Nephron (organoid): ENCODE data around the gene C3.
"Not testable (repeated sequence)": the region's sequence is repeated elsewhere in the genome, so short reads cannot be mapped to it uniquely, and the experiment has no call there.

ENCODE experiments used
- H3K27ac Mint-ChIP-seq, 3 experiments: 2 replicates each; pipeline ENCODE4 v1.8.0; 2020; ENCODE audit warnings: mixed read lengths in 3 of 3, mild to moderate bottlenecking in 2 of 3, moderate library complexity in 1 of 3
- H3K27me3 Mint-ChIP-seq: 2 replicates; pipeline ENCODE4 v1.8.0; 2021; ENCODE audit warnings: low read depth, mild to moderate bottlenecking, moderate library complexity, mixed read lengths
- H3K36me3 Mint-ChIP-seq: 2 replicates; pipeline ENCODE4 v1.8.0; 2020; ENCODE audit warnings: low read depth, mixed read lengths
- H3K4me1 Mint-ChIP-seq: 2 replicates; pipeline ENCODE4 v1.8.0; 2020; ENCODE audit warnings: mixed read lengths
- H3K4me3 Mint-ChIP-seq, 3 experiments: 2 replicates each; pipeline ENCODE4 v1.8.0; 2020; ENCODE audit warnings: mild to moderate bottlenecking in 3 of 3, mixed read lengths in 3 of 3, moderate library complexity in 2 of 3
- H3K9me3 Mint-ChIP-seq: 2 replicates; pipeline ENCODE4 v1.8.0; 2020; ENCODE audit warnings: mixed read lengths
- TF ChIP-seq, protein P1 (sequence below), 3 experiments: fragments of 200-600 bp; sonication (generic); IDR thresholded peaks; one replicate each; pipeline ENCODE4 v1.5.0; 2021; ENCODE audit warnings: antibody characterized with exemption in 3 of 3; ENCODE audit not compliant: unreplicated experiment in 3 of 3

Gene C3

DNA sequence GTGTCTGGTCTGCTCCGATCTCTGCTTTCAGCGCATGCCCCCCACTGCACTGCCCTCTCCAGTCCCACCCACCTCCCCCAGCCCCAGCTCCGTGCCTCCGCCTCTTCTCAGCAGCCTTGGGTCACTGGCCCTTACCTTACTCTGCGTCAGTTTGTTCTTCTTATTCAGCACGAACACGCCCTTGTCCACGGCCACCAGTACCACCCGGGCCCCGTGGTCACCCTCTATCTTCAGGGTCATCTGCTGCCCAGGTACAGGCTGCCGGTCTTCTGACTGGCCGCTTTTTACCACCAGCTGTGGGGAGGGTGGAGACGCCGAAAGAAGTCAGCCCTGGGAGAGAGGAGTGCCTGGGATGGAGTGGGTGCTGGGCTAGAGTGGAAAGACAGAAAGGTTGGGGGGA, 10.9 kb downstream of the C3 start:
- peaks cover 3% of the 10 kb centered on the region for H3K9me3 Mint-ChIP-seq
- H3K4me1 Mint-ChIP-seq, result no peaks in the 10 kb centered on the region
- TF ChIP-seq, protein P1, sequence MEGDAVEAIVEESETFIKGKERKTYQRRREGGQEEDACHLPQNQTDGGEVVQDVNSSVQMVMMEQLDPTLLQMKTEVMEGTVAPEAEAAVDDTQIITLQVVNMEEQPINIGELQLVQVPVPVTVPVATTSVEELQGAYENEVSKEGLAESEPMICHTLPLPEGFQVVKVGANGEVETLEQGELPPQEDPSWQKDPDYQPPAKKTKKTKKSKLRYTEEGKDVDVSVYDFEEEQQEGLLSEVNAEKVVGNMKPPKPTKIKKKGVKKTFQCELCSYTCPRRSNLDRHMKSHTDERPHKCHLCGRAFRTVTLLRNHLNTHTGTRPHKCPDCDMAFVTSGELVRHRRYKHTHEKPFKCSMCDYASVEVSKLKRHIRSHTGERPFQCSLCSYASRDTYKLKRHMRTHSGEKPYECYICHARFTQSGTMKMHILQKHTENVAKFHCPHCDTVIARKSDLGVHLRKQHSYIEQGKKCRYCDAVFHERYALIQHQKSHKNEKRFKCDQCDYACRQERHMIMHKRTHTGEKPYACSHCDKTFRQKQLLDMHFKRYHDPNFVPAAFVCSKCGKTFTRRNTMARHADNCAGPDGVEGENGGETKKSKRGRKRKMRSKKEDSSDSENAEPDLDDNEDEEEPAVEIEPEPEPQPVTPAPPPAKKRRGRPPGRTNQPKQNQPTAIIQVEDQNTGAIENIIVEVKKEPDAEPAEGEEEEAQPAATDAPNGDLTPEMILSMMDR (IDR thresholded peaks at IDR 0.05; ENCODE audit: unreplicated experiment in 3 of 3), result no peak
- peaks cover 64% of the 10 kb centered on the region for H3K27me3 Mint-ChIP-seq
- no peak overlapping the region for H3K4me3 Mint-ChIP-seq
- no peaks in the 10 kb centered on the region for H3K36me3 Mint-ChIP-seq
- no peak overlapping the region for H3K27ac Mint-ChIP-seq

DNA sequence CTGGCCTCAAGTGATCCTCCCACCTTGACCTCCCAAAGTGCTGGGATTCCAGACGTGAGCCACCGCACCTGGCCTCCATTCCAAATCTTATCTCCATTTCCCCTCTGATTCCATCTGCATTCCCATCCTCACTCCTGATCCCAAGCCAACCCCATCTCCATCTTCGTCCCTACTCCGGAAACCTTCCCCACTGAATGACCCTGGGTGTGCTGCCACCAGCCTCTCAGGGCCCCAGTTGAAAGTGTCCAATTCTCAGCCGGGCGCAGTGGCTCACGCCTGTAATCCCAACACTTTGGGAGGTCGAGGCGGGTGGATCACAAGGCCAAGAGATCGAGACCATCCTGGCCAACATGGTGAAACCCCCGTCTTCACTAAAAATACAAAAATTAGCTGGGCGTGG, 11.5 kb downstream of the C3 start:
- not testable (repeated sequence) for H3K36me3 Mint-ChIP-seq, H3K9me3 Mint-ChIP-seq, H3K4me1 Mint-ChIP-seq, H3K4me3 Mint-ChIP-seq, H3K27ac Mint-ChIP-seq
- H3K27me3 Mint-ChIP-seq, result peaks cover 64% of the 10 kb centered on the region

DNA sequence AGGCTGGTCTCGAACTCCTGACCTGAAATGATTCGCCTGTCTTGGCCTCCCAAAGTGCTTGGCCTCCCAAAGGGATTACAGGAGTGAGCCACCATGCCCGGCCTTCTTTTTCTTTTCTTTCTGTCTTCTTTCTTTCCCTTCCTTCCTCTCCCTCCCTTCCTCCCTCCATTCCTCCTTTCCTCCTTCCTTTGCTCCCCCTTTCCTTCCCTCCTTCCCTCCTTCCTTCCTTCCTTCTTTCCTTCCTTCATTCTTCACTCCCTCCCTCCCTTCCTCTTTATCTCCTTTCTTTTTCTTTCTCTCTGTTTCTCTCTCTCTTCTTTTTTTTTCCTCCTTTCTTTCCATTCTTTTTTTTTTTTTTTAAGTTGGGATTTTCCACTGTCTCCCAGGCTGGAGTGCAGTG, 12.1 kb downstream of the C3 start:
- H3K36me3 Mint-ChIP-seq, result no peaks in the 10 kb centered on the region
- no peak overlapping the region for H3K4me3 Mint-ChIP-seq
- H3K9me3 Mint-ChIP-seq, result peaks cover 3% of the 10 kb centered on the region
- H3K4me1 Mint-ChIP-seq, result no peaks in the 10 kb centered on the region
- H3K27me3 Mint-ChIP-seq, result peaks cover 64% of the 10 kb centered on the region
- TF ChIP-seq, protein P1 (IDR thresholded peaks at IDR 0.05; ENCODE audit: unreplicated experiment in 3 of 3), result no peak
- H3K27ac Mint-ChIP-seq, result no peak overlapping the region

DNA sequence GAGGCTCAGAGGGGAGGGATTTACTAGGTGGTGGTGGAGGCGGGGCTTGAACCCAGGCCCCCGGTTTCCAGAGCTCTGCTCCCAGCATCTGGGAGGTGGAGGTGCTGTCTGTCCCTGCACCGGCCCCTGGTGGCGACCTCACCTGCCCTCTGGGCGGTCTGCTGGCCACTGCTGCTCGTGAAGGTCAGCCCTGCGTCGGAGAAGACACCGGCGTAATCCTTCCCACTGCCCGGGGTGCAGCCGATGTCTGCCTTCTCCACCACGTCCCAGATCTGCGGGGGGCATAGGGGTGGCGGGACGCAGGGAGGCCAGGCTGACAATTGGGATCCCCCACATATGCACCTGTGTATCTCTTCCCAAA, 12.8 kb downstream of the C3 start:
- H3K36me3 Mint-ChIP-seq, result no peaks in the 10 kb centered on the region
- H3K9me3 Mint-ChIP-seq, result peaks cover 2% of the 10 kb centered on the region
- H3K4me3 Mint-ChIP-seq, result no peak overlapping the region
- no peak overlapping the region for H3K27ac Mint-ChIP-seq
- TF ChIP-seq, protein P1 (IDR thresholded peaks at IDR 0.05; ENCODE audit: unreplicated experiment in 3 of 3), result no peak
- H3K27me3 Mint-ChIP-seq, result peaks cover 57% of the 10 kb centered on the region
- no peaks in the 10 kb centered on the region for H3K4me1 Mint-ChIP-seq

DNA sequence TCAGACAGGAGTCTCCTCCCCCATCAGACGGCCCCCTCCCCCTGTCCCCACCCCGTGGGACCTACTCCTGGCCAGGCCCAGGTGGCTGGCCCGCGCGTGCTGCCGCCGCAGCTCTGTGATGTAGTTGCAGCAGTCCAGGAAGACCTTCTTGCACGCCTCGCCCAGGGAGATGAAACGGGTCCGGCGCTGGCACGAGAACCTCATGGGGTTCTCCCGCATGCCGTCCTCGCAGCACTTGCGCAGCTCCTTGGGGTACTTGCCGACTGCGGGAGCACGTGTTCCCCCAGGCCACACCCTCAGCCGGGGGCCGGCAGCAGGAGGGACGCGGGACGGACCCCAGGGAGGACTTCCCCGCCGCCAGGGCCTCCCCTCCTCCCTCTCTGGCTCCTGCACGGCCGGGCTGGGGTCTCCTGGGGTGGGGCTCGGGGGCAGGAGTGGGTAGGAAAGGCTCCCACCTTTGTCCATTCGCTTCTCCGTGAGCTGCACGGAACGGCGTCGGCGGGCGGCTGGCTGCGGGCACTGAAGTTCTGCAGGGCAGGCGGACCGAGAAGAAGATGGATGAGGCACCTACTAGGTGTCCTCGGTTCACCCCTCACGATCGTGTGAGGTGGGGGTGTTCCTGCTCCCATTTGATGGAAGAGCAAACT, 13.3 kb downstream of the C3 start:
- no peak overlapping the region for H3K27ac Mint-ChIP-seq
- no peak overlapping the region for H3K4me3 Mint-ChIP-seq
- H3K4me1 Mint-ChIP-seq, result no peaks in the 10 kb centered on the region
- H3K36me3 Mint-ChIP-seq, result no peaks in the 10 kb centered on the region
- TF ChIP-seq, protein P1 (IDR thresholded peaks at IDR 0.05; ENCODE audit: unreplicated experiment in 3 of 3), result no peak
- peaks cover 53% of the 10 kb centered on the region for H3K27me3 Mint-ChIP-seq
- no peaks in the 10 kb centered on the region for H3K9me3 Mint-ChIP-seq

GRCh38 chr19:6706633-6706958, 13.9 kb downstream of the C3 start:
- Mint-ChIP-seq H3K9me3 (no peaks in the 10 kb centered on the region), H3K36me3 (no peaks in the 10 kb centered on the region), H3K27ac (no peak overlapping the region), H3K27me3 (peaks cover 48% of the 10 kb centered on the region), H3K4me1 (no peaks in the 10 kb centered on the region), H3K4me3 (no peak overlapping the region)
- TF ChIP-seq, protein P1 (IDR thresholded peaks at IDR 0.05; ENCODE audit: unreplicated experiment in 3 of 3), result no peak
